Measurements from ENCODE around the gene BCL11B.

GRCh38 chr14:99157676-99158075, 114.3 kb downstream of the BCL11B start:
- TF ChIP-seq, protein P1, sequence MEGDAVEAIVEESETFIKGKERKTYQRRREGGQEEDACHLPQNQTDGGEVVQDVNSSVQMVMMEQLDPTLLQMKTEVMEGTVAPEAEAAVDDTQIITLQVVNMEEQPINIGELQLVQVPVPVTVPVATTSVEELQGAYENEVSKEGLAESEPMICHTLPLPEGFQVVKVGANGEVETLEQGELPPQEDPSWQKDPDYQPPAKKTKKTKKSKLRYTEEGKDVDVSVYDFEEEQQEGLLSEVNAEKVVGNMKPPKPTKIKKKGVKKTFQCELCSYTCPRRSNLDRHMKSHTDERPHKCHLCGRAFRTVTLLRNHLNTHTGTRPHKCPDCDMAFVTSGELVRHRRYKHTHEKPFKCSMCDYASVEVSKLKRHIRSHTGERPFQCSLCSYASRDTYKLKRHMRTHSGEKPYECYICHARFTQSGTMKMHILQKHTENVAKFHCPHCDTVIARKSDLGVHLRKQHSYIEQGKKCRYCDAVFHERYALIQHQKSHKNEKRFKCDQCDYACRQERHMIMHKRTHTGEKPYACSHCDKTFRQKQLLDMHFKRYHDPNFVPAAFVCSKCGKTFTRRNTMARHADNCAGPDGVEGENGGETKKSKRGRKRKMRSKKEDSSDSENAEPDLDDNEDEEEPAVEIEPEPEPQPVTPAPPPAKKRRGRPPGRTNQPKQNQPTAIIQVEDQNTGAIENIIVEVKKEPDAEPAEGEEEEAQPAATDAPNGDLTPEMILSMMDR (IDR thresholded peaks at IDR 0.05; ENCODE audit: insufficient read depth, low read length, poor library complexity, severe bottlenecking) = no peak
- no peak for TF ChIP-seq EZH2phosphoT487 (conservative IDR thresholded peaks at IDR 0.05; ENCODE audit: low read length)

All from SU-DHL-6 (cell line).